GM18517 (cell line): ENCODE results near the gene VWF.
"Not testable (repeated sequence)": the region's sequence is repeated elsewhere in the genome, so short reads cannot be mapped to it uniquely, and the experiment has no call there.

Experiments
- ATAC-seq: cut with Tn5 transposase; IDR thresholded peaks from one replicate; pipeline ENCODE4 v1.9.1; 2021; ENCODE audit warnings: mild to moderate bottlenecking, moderate library complexity; ENCODE audit not compliant: unreplicated experiment

VWF gene

GRCh38 chr12:6041891-6042290 lies 82.6 kb downstream of the VWF start:
- ATAC-seq = no peak

- ATAC-seq = no peak
Observed at GRCh38 chr12:6040815-6041214, 83.7 kb downstream of the VWF start.

GRCh38 chr12:6039894-6040601 lies 84.4 kb downstream of the VWF start:
- ATAC-seq = peak; percentile 65

GRCh38 chr12:6038160-6038559 lies 86.3 kb downstream of the VWF start:
- ATAC-seq = no peak

GRCh38 chr12:6037459-6037858 lies 87.0 kb downstream of the VWF start:
- ATAC-seq = no peak

- no peak for ATAC-seq
Observed at GRCh38 chr12:6036509-6036908, 88.0 kb downstream of the VWF start.

GRCh38 chr12:6034596-6034995 lies 89.9 kb downstream of the VWF start:
- ATAC-seq = no peak

- no peak for ATAC-seq
Observed at GRCh38 chr12:6033546-6033945, 90.9 kb downstream of the VWF start.

- ATAC-seq = no peak
Observed at GRCh38 chr12:6032726-6033125, 91.7 kb downstream of the VWF start.

GRCh38 chr12:6031001-6031400 lies 93.5 kb downstream of the VWF start:
- no peak for ATAC-seq

GRCh38 chr12:6030081-6030480 lies 94.4 kb downstream of the VWF start:
- ATAC-seq = no peak

GRCh38 chr12:6029401-6029800 lies 95.1 kb downstream of the VWF start:
- ATAC-seq = no peak

GRCh38 chr12:6026998-6027397 lies 97.5 kb downstream of the VWF start:
- ATAC-seq = no peak

GRCh38 chr12:6025703-6026298 lies 98.7 kb downstream of the VWF start:
- ATAC-seq = not testable (repeated sequence)

GRCh38 chr12:6024066-6024465 lies 100.4 kb downstream of the VWF start:
- not testable (repeated sequence) for ATAC-seq

GRCh38 chr12:6020930-6021329 lies 103.5 kb downstream of the VWF start:
- ATAC-seq = no peak

GRCh38 chr12:6020511-6020910 lies 104.0 kb downstream of the VWF start:
- not testable (repeated sequence) for ATAC-seq

GRCh38 chr12:6019256-6019655 lies 105.2 kb downstream of the VWF start:
- ATAC-seq = not testable (repeated sequence)

- no peak for ATAC-seq
Observed at GRCh38 chr12:6018265-6018664, 106.2 kb downstream of the VWF start.

GRCh38 chr12:6016756-6017155 lies 107.7 kb downstream of the VWF start:
- ATAC-seq = no peak

GRCh38 chr12:6016004-6016403 lies 108.5 kb downstream of the VWF start:
- ATAC-seq = not testable (repeated sequence)

GRCh38 chr12:6015271-6015670 lies 109.2 kb downstream of the VWF start:
- not testable (repeated sequence) for ATAC-seq
